Calu3 (cell line): ENCODE measurements around the gene SGSH. TPM values are rescaled to one million over a fixed set of nuclear protein-coding genes. Genes with fewer than 3 reads are reported as not detected.

Source experiments
- BruUV-seq: library from RNA; stranded (reverse); fragments of 400-500 nt; replicated peaks from 2 replicates; lab custom pipeline; 2021; lab: Mats Ljungman, UMichigan
- CTCF ChIA-PET: fragments of 300-600 bp; sonication (Branson Sonifier 250); formaldehyde crosslinking; loops from one replicate; lab custom pipeline; 2022; ENCODE audit warnings: antibody characterized with exemption; lab: Charles Lee
- DNase-seq: peaks from one replicate; pipeline ENCODE4 v3.0.0; 2022
- H3K27ac Mint-ChIP-seq: one replicate; pipeline ENCODE4 v1.8.0; 2022; ENCODE audit warnings: mixed read lengths; ENCODE audit not compliant: unreplicated experiment
- H3K27me3 Mint-ChIP-seq: one replicate; pipeline ENCODE4 v1.8.0; 2022; ENCODE audit warnings: mixed read lengths; ENCODE audit not compliant: unreplicated experiment
- H3K36me3 Mint-ChIP-seq: one replicate; pipeline ENCODE4 v1.8.0; 2022; ENCODE audit warnings: mild to moderate bottlenecking, moderate library complexity, mixed read lengths; ENCODE audit not compliant: insufficient read depth, unreplicated experiment
- H3K4me1 Mint-ChIP-seq: one replicate; pipeline ENCODE4 v1.8.0; 2022; ENCODE audit warnings: mild to moderate bottlenecking, low read depth, mixed read lengths; ENCODE audit not compliant: unreplicated experiment
- H3K4me3 Mint-ChIP-seq: one replicate; pipeline ENCODE4 v1.8.0; 2022; ENCODE audit warnings: mild to moderate bottlenecking, low read depth, moderate library complexity, mixed read lengths; ENCODE audit not compliant: unreplicated experiment
- H3K9me3 Mint-ChIP-seq: one replicate; pipeline ENCODE4 v1.8.0; 2022; ENCODE audit warnings: low read depth, mixed read lengths; ENCODE audit not compliant: unreplicated experiment
- intact Hi-C: fragments of 100-400 bp; cut with micrococcal nuclease; formaldehyde crosslinking; loops from one replicate; pipeline ENCODE4 v1.10.0; 2022; ENCODE audit not compliant: unreplicated experiment
- total RNA-seq: library from RNA; stranded (reverse); gene quantifications from 2 replicates; pipeline ENCODE4 v1.2.3, GENCODE V29; 2022
- TF ChIP-seq, protein P1 (sequence below): fragments of 200-600 bp; IDR thresholded peaks from one replicate; pipeline ENCODE4 v1.8.0; 2022; ENCODE audit warnings: antibody characterized with exemption; ENCODE audit not compliant: unreplicated experiment

SGSH gene
- total RNA-seq, 1 experiment from 2014 or later, result 32.2 TPM

DNA sequence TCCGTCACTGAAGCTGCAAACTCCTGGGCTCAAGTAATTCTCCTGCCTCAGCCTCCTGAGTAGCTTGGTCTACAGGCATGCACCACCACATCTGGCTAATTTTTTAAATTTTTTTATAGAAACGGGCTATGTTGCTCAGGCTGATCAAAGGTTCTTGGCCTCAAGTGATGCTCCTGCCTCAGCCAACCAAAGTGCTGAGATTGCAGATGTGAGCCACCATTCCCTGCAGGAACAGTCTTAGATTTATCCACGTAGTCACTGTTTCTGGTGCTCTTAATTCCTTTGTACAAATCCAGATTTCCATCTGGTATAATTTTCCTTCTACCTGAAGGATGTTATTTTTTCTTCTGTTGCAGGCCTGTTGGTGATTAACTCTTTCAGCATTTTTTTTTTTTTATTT lies 13.1 kb upstream of the SGSH start:
- DNase-seq, result no peak

DNA sequence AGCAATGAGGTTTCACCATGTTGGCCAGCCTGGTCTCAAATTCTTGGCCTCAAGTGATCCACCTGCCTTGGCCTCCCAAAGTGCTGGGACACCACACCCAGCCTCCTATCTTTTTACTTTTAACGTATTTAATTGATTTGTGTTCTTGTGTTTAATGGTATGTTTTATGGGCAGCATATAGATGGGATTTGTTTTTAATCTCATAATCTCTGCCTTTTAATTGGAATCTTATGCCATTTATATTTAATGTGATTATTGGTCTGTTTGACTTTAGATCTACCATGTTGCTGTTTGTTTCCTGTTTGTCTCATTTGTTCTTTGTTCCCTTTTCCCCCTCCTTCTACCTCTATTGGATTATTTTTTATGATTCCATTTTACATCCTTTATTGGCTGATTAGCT lies 12.3 kb upstream of the SGSH start:
- TF ChIP-seq, protein P1, sequence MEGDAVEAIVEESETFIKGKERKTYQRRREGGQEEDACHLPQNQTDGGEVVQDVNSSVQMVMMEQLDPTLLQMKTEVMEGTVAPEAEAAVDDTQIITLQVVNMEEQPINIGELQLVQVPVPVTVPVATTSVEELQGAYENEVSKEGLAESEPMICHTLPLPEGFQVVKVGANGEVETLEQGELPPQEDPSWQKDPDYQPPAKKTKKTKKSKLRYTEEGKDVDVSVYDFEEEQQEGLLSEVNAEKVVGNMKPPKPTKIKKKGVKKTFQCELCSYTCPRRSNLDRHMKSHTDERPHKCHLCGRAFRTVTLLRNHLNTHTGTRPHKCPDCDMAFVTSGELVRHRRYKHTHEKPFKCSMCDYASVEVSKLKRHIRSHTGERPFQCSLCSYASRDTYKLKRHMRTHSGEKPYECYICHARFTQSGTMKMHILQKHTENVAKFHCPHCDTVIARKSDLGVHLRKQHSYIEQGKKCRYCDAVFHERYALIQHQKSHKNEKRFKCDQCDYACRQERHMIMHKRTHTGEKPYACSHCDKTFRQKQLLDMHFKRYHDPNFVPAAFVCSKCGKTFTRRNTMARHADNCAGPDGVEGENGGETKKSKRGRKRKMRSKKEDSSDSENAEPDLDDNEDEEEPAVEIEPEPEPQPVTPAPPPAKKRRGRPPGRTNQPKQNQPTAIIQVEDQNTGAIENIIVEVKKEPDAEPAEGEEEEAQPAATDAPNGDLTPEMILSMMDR, result no peak
- Mint-ChIP-seq H3K4me3 (no peak overlapping the region), H3K36me3 (no peaks in the 10 kb centered on the region), H3K27ac (no peak overlapping the region), H3K27me3 (no peaks in the 10 kb centered on the region), H3K4me1 (no peaks in the 10 kb centered on the region), H3K9me3 (no peaks in the 10 kb centered on the region)
- CTCF ChIA-PET, result interaction anchor here (0.6 kb wide), 1 partner anchor 479 kb away, joined by 8 read pairs; no protein-coding TSS in a partner anchor
- no peak for DNase-seq
- no TSS peak for BruUV-seq
- intact Hi-C loops, result no loop called here

More for the DNA sequence above, 13.1 kb upstream of the SGSH start:
- Mint-ChIP-seq H3K9me3 (no peaks in the 10 kb centered on the region), H3K4me1 (no peaks in the 10 kb centered on the region), H3K27ac (no peak overlapping the region), H3K27me3 (no peaks in the 10 kb centered on the region), H3K4me3 (no peak overlapping the region), H3K36me3 (no peaks in the 10 kb centered on the region)
- CTCF ChIA-PET, result no interaction called here
- intact Hi-C loops, result no loop called here
- BruUV-seq, result no TSS peak
- TF ChIP-seq, protein P1, result no peak

DNA sequence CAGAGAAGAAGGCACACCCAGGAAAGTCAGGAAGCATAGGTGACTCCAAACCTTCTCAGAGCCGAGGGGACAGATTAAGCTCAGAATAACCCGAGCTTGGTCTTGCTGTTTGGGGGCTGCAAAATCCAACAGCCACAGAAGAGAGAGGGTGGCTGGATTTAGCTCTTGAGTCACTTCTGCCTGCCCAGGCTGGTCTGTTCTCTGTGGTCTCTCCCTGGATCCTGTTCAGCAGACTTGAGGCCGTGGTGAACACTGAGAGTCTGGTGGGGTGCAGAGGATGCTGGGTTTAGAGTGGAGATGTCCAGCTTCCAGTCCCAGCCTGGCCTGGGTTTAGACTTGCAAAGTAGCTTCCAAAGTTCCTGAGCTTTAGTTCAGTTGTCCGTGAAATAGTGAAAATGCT lies 8.9 kb upstream of the SGSH start:
- TF ChIP-seq, protein P1, result no peak
- H3K9me3 Mint-ChIP-seq, result no peaks in the 10 kb centered on the region
- intact Hi-C loops, result no loop called here
- no peak overlapping the region for H3K4me3 Mint-ChIP-seq
- peaks cover 7% of the 10 kb centered on the region for H3K27me3 Mint-ChIP-seq
- H3K4me1 Mint-ChIP-seq, result peaks cover 2% of the 10 kb centered on the region
- CTCF ChIA-PET, result no interaction called here
- H3K27ac Mint-ChIP-seq, result no peak overlapping the region
- H3K36me3 Mint-ChIP-seq, result no peaks in the 10 kb centered on the region
- DNase-seq, result no peak
- BruUV-seq, result no TSS peak

DNA sequence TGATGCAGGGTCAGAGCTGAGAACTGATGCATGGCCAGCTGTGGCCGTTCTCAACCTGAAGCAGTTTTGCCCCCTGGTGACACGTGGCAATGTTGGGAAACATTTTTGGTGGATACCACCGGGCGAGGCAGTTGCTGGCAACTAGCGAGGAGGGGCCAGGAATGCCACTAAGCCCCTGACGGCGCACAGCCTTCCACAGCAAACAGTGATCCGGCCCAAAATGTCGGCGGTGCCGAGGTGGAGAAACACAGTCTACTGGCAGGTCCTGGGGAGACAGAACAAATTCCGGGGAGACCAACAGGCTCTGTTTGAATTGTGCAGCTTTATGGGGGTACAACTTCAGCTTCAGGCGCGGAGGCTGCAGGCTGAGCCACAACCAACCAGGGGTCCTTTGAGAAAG lies 8.3 kb upstream of the SGSH start:
- Mint-ChIP-seq H3K9me3 (no peaks in the 10 kb centered on the region), H3K36me3 (no peaks in the 10 kb centered on the region), H3K27me3 (peaks cover 12% of the 10 kb centered on the region), H3K27ac (no peak overlapping the region), H3K4me3 (no peak overlapping the region), H3K4me1 (peaks cover 6% of the 10 kb centered on the region)
- no TSS peak for BruUV-seq
- TF ChIP-seq, protein P1, result no peak
- CTCF ChIA-PET, result no interaction called here
- intact Hi-C loops, result no loop called here
- no peak for DNase-seq
